ENCODE data around the gene PALD1. TPM values are rescaled to one million over a fixed set of nuclear protein-coding genes. Genes with fewer than 3 reads are reported as not detected.

The PALD1 gene
- total RNA-seq, 1 donor from 2014 or later = 1.8 TPM

- Histone ChIP-seq H3K79me2 (ENCODE audit: insufficient read depth, low read length) (no peaks in the 10 kb centered on the region), H3K27me3 (ENCODE audit: insufficient read depth, low read length) (no peaks in the 10 kb centered on the region), H3K9ac (ENCODE audit: low read length) (no peak overlapping the region), H4K20me1 (ENCODE audit: insufficient read depth, low read length) (no peaks in the 10 kb centered on the region), H3K36me3 (ENCODE audit: insufficient read depth, low read length) (no peaks in the 10 kb centered on the region), H3K9me3 (ENCODE audit: insufficient read depth, low read depth, low read length) (no peaks in the 10 kb centered on the region), H3K27ac (ENCODE audit: low read depth, low read length) (no peak overlapping the region), H3K4me1 (ENCODE audit: insufficient read depth, low read length) (peaks cover 3% of the 10 kb centered on the region), H3K4me3 (ENCODE audit: insufficient read depth, low read depth, low read length) (no peak overlapping the region), H2AFZ (ENCODE audit: low read depth, low read length) (no peak overlapping the region), H3K4me2 (ENCODE audit: low read length) (no peak overlapping the region)
- H3K9me3 Mint-ChIP-seq (ENCODE audit: unreplicated experiment) = no peaks in the 10 kb centered on the region
- no peak for DNase-seq (ENCODE audit: low read depth)
- H3K36me3 Mint-ChIP-seq (ENCODE audit: low read depth, unreplicated experiment) = no peaks in the 10 kb centered on the region
- FAIRE-seq = no peak
- peaks cover 5% of the 10 kb centered on the region for H3K27me3 Mint-ChIP-seq (ENCODE audit: low read depth, unreplicated experiment)
- H3K27ac Mint-ChIP-seq (ENCODE audit: unreplicated experiment) = no peak overlapping the region
- TF ChIP-seq, protein P1, sequence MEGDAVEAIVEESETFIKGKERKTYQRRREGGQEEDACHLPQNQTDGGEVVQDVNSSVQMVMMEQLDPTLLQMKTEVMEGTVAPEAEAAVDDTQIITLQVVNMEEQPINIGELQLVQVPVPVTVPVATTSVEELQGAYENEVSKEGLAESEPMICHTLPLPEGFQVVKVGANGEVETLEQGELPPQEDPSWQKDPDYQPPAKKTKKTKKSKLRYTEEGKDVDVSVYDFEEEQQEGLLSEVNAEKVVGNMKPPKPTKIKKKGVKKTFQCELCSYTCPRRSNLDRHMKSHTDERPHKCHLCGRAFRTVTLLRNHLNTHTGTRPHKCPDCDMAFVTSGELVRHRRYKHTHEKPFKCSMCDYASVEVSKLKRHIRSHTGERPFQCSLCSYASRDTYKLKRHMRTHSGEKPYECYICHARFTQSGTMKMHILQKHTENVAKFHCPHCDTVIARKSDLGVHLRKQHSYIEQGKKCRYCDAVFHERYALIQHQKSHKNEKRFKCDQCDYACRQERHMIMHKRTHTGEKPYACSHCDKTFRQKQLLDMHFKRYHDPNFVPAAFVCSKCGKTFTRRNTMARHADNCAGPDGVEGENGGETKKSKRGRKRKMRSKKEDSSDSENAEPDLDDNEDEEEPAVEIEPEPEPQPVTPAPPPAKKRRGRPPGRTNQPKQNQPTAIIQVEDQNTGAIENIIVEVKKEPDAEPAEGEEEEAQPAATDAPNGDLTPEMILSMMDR (IDR thresholded peaks at IDR 0.05; ENCODE audit: insufficient read depth, low read depth, low read length) = no peak
- TF ChIP-seq EZH2 (IDR thresholded peaks at IDR 0.05; ENCODE audit: insufficient read depth, low read length) = no peak
- H3K4me1 Mint-ChIP-seq (ENCODE audit: low read depth, unreplicated experiment) = no peaks in the 10 kb centered on the region
- H3K4me3 Mint-ChIP-seq (ENCODE audit: unreplicated experiment) = no peak overlapping the region
Observed at GRCh38 chr10:70500812-70501301, 22.3 kb downstream of the PALD1 start.

- Mint-ChIP-seq H3K4me3 (ENCODE audit: unreplicated experiment) (no peak overlapping the region), H3K27me3 (ENCODE audit: low read depth, unreplicated experiment) (peaks cover 3% of the 10 kb centered on the region), H3K36me3 (ENCODE audit: low read depth, unreplicated experiment) (no peaks in the 10 kb centered on the region), H3K9me3 (ENCODE audit: unreplicated experiment) (no peaks in the 10 kb centered on the region), H3K4me1 (ENCODE audit: low read depth, unreplicated experiment) (no peaks in the 10 kb centered on the region), H3K27ac (ENCODE audit: unreplicated experiment) (no peak overlapping the region)
- DNase-seq (ENCODE audit: low read depth) (peak; percentile 19), FAIRE-seq (no peak)
- TF ChIP-seq EZH2 (IDR thresholded peaks at IDR 0.05; ENCODE audit: insufficient read depth, low read length) = no peak
- TF ChIP-seq, protein P1 (IDR thresholded peaks at IDR 0.05; ENCODE audit: insufficient read depth, low read depth, low read length) = no peak
- H4K20me1 ChIP-seq (ENCODE audit: insufficient read depth, low read length) = no peaks in the 10 kb centered on the region
- H3K36me3 ChIP-seq (ENCODE audit: insufficient read depth, low read length) = no peaks in the 10 kb centered on the region
- peaks cover 3% of the 10 kb centered on the region for H3K4me1 ChIP-seq (ENCODE audit: insufficient read depth, low read length)
- no peaks in the 10 kb centered on the region for H3K79me2 ChIP-seq (ENCODE audit: insufficient read depth, low read length)
- no peak overlapping the region for H3K4me2 ChIP-seq (ENCODE audit: low read length)
- no peak overlapping the region for H3K27ac ChIP-seq (ENCODE audit: low read depth, low read length)
- H3K9me3 ChIP-seq (ENCODE audit: insufficient read depth, low read depth, low read length) = no peaks in the 10 kb centered on the region
- no peak overlapping the region for H3K9ac ChIP-seq (ENCODE audit: low read length)
- H2AFZ ChIP-seq (ENCODE audit: low read depth, low read length) = no peak overlapping the region
- no peaks in the 10 kb centered on the region for H3K27me3 ChIP-seq (ENCODE audit: insufficient read depth, low read length)
- no peak overlapping the region for H3K4me3 ChIP-seq (ENCODE audit: insufficient read depth, low read depth, low read length)
Observed at GRCh38 chr10:70502406-70502805, 23.8 kb downstream of the PALD1 start.

GRCh38 chr10:70503776-70504175 is 25.2 kb downstream of the PALD1 start:
- no peaks in the 10 kb centered on the region for H3K9me3 ChIP-seq (ENCODE audit: insufficient read depth, low read depth, low read length)
- H3K36me3 ChIP-seq (ENCODE audit: insufficient read depth, low read length) = no peaks in the 10 kb centered on the region
- FAIRE-seq = no peak
- H3K27ac ChIP-seq (ENCODE audit: low read depth, low read length) = no peak overlapping the region
- TF ChIP-seq, protein P1 (IDR thresholded peaks at IDR 0.05; ENCODE audit: insufficient read depth, low read depth, low read length) = no peak
- no peak for TF ChIP-seq EZH2 (IDR thresholded peaks at IDR 0.05; ENCODE audit: insufficient read depth, low read length)
- H3K4me1 ChIP-seq (ENCODE audit: insufficient read depth, low read length) = peaks cover 3% of the 10 kb centered on the region
- H3K79me2 ChIP-seq (ENCODE audit: insufficient read depth, low read length) = no peaks in the 10 kb centered on the region
- H3K27me3 ChIP-seq (ENCODE audit: insufficient read depth, low read length) = no peaks in the 10 kb centered on the region
- H3K27me3 Mint-ChIP-seq (ENCODE audit: low read depth, unreplicated experiment) = peaks cover 3% of the 10 kb centered on the region
- H3K4me3 Mint-ChIP-seq (ENCODE audit: unreplicated experiment) = no peak overlapping the region
- H3K4me2 ChIP-seq (ENCODE audit: low read length) = no peak overlapping the region
- H3K36me3 Mint-ChIP-seq (ENCODE audit: low read depth, unreplicated experiment) = no peaks in the 10 kb centered on the region
- H3K4me3 ChIP-seq (ENCODE audit: insufficient read depth, low read depth, low read length) = no peak overlapping the region
- H3K27ac Mint-ChIP-seq (ENCODE audit: unreplicated experiment) = no peak overlapping the region
- peak; percentile 8 for DNase-seq (ENCODE audit: low read depth)
- H2AFZ ChIP-seq (ENCODE audit: low read depth, low read length) = no peak overlapping the region
- H3K4me1 Mint-ChIP-seq (ENCODE audit: low read depth, unreplicated experiment) = peaks cover 3% of the 10 kb centered on the region
- H4K20me1 ChIP-seq (ENCODE audit: insufficient read depth, low read length) = no peaks in the 10 kb centered on the region
- H3K9me3 Mint-ChIP-seq (ENCODE audit: unreplicated experiment) = no peaks in the 10 kb centered on the region
- no peak overlapping the region for H3K9ac ChIP-seq (ENCODE audit: low read length)
